ENCODE results near the gene GPR17.

GPR17 gene

GRCh38 chr2:127614731-127615130 is 31.2 kb upstream of the GPR17 start:
- no peak for DNase-seq (ENCODE audit: low spot score)

- no peak for DNase-seq (ENCODE audit: low spot score)
Measured at GRCh38 chr2:127615511-127616166, 30.3 kb upstream of the GPR17 start.

DNA sequence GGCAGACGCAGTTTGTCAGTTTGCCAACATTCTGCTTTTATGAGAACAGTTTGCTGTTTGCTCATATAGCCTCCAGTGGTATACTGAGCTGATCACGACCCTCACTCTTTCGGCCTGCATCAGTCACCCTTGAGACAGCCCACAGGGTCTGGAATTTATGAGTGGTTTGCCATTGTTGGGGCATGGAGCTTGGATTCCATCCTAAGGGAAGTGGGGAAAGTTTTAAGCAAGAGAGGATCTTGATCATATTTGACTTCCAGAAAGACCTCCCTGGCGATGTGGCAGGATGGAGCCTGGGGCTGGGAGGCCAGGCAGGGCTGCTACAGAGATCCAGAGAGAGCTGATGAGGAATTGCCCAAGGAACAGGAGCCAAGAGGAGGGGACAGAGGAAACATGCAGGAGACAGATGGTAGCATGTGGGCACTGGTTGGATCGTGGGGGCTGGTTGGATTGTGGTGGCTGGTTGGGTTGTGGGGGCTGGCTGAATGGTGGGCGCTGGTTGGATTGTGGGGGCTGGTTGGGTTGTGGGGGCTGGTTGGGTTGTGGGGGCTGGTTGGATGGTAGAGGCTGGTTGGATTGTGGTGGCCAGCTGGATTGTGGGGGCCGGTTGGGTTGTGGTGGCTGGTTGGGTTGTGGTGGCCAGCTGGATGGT is 27.3 kb upstream of the GPR17 start:
- no peak for DNase-seq (ENCODE audit: low spot score)

GRCh38 chr2:127619203-127619590 is 26.8 kb upstream of the GPR17 start:
- DNase-seq (ENCODE audit: low spot score), result no peak

- DNase-seq (ENCODE audit: low spot score), result no peak
Measured at GRCh38 chr2:127619877-127620705, 25.9 kb upstream of the GPR17 start.

GRCh38 chr2:127620866-127621265 is 25.1 kb upstream of the GPR17 start:
- DNase-seq (ENCODE audit: low spot score), result no peak

DNA sequence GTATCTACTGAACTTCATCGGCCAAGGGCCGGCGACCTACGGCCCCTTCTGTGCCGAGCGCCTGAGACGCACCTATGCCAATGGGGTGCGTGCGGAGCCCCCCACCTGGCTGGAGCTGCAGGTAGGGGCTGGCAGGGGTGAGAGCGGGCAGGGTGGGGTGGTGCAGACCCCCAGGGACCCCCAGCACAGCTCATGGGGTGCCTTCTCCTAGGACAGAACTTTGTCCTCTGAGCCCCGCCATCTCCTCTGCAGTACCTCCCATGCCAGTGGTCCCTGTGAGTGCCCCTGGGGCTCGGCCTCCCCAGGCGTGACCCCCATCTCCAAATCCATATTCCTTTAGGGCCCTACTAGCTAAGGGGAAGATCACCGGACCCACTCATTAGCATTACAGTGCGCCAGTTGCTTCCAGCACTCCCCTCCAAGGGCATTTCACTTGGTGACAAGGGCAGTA is 23.9 kb upstream of the GPR17 start:
- DNase-seq (ENCODE audit: low spot score), result no peak

GRCh38 chr2:127622561-127623387 is 23.2 kb upstream of the GPR17 start:
- no peak for DNase-seq (ENCODE audit: low spot score)

DNA sequence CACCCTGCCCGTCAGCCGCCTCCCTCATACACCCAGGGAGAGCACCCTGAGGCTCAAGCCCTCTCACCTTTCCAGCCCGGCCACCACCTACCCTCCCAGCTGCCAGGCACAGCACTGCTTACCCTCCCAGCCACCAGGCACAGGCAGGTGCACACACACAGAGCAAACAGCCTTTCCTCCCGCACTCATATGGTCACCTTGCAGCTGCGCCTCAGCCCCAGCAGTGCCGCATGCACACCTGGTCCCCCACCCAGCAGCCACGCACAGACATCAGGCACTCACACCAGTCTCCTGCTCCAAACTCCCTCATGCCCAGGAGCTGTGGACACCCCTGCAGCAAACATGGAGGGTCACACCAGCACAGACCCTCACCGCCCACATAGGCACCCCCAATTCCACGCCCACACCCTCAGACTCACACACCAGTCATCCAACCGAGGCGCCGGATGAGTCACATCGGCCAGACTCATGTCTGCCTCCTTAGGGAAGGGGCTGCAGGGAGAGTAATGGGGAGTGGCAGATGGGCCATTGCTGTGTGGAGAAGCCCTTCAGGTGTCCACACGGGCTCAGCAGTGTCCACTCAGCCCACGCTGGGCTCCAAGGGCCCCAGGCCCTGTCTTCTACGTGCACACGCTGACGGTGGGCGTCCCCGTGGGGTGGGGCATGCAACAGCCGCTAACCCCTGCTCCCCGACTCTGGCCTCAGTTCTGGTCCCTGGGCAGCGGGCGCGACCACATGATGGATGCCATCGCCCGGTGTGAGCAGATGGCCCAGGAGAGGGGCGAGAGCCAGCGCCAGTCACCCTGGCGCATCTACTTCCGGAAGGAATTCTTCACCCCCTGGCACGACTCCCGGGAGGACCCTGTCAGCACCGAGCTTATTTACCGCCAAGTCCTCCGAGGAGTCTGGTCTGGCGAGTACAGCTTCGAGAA is 22.3 kb upstream of the GPR17 start:
- no peak for DNase-seq (ENCODE audit: low spot score)

DNA sequence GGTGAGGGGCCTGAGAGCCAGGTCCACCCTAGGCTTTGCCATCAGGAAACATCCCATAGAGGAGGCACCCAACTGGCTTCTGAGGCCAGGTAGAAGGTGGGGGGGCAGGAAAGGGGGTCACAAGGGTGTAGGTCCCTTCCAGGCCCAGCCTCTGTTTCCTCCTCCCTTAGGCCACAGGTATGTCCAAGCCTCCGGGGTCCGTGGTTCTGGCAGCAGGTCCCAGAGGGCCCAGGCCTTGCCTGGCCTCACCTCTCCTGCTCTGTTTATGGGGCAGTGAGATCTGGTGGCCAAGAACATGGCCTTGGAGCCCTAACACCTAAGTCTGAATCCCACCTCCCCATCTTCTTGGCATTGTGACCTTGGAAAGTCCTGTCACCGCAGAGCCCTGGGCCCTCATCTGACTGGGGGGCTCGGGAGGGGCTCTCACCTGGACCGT is 21.6 kb upstream of the GPR17 start:
- no peak for DNase-seq (ENCODE audit: low spot score)

GRCh38 chr2:127624756-127625571 is 21.0 kb upstream of the GPR17 start:
- no peak for DNase-seq (ENCODE audit: low spot score)

GRCh38 chr2:127625572-127625951 is 20.4 kb upstream of the GPR17 start:
- no peak for DNase-seq (ENCODE audit: low spot score)

GRCh38 chr2:127626175-127626574 is 19.8 kb upstream of the GPR17 start:
- no peak for DNase-seq (ENCODE audit: low spot score)

DNA sequence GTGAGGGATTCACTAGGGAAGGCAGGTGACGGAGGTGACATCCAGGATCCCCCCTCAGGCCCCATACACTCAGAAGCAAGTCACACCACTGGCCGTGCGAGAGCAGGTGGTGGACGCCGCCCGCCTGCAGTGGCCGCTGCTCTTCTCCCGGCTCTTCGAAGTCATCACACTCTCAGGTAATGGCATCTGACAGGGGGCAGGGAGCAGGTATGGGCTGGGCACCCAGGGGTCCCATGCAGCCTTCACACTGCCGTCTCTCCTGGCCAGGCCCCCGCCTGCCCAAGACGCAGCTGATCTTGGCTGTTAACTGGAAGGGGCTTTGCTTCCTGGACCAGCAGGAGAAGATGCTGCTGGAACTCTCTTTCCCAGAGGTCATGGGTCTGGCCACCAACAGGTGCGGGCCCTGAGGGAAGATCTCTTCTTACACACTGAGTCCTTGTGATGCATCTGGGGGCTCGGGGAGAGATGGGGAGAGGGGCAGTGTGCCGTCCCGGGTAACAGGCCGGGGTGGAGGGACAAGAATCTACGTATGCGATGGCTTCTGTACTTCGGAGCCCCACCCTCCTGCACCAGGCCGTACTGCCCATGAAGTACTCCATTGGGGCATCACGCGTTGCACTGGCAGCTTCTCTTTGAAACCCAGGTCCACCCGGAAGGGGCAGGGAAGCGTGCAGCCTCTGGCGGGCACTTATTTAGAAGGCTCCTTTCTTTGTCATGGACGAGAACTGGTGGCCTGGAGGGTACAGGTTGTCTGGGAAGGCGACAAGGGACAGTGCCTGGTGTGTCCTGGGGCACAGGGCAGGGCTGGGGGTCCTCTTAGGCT is 18.8 kb upstream of the GPR17 start:
- no peak for DNase-seq (ENCODE audit: low spot score)

GRCh38 chr2:127627740-127628571 is 18.0 kb upstream of the GPR17 start:
- DNase-seq (ENCODE audit: low spot score), result no peak

DNA sequence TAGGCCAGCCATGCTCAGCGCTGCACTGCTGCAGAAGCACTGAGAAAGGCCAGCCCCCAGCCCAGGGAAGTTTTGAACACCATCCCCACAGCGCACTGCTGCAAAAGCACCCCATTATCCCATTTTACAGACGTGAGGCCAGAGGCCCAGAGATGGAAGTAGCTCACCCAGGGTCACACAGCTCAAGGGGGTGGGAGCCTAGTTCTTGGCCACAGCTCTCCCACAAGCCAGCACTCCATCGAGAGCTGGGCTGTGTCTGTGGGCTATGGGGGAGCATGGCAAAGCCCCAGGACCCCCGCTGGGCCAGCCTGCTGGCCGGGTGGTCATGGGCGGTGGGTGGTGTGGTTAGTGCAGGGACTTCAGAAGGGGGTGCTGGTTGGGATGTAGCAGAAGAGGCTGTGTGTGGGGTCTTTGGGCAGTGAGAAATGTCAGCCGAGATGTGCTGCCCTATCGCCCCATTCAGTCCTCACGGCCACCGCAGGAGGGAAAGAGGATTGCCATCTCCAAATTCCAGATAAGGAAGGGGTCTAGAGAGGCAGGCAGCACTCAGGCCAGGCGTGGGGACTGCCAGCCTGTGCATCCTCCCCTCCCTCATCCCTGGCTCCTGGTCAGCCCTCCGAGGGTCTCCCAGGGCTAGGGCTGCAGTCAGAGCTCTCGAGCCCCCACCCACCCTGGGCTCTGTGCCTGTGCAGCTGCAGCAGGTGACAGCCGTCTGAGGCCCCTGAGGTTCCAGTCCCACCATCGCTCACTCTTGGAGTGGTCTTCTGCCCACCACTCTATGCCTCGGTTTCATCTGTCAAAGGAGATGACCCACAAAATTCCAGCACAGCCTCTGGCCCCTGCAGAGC is 17.0 kb upstream of the GPR17 start:
- no peak for DNase-seq (ENCODE audit: low spot score)

GRCh38 chr2:127629637-127630036 is 16.3 kb upstream of the GPR17 start:
- no peak for DNase-seq (ENCODE audit: low spot score)
